Fibroblast of lung (primary cell): ENCODE measurements around the gene LIN7C.

Experiments used
- CTCF ChIP-seq, 2 donors: IDR thresholded peaks in 1 of 2; conservative IDR thresholded peaks in 1 of 2; 1 replicate in 1 of 2; 2 replicates in 1 of 2; pipeline ENCODE4 v1.5.1; 2011 to 2012; ENCODE audit warnings: low read length in 2 of 2, control low read depth in 1 of 2, inconsistent platforms in 1 of 2, low read depth in 1 of 2, mild to moderate bottlenecking in 1 of 2
- EZH2 ChIP-seq: IDR thresholded peaks from 2 replicates; pipeline ENCODE4 v1.5.1; 2012; ENCODE audit warnings: low read length, control low read depth, mild to moderate bottlenecking; ENCODE audit errors: missing control alignments

GRCh38 chr11:27495710-27496300 lies 10.8 kb downstream of the LIN7C start:
- no peak for TF ChIP-seq CTCF (conservative IDR thresholded peaks at IDR 0.05 in 1 of 2, IDR thresholded peaks at IDR 0.05 in 1 of 2; ENCODE audit: low read depth in 1 of 2, low read length in 2 of 2)
- no peak for TF ChIP-seq EZH2
